Peyer's patch (tissue), 4 donors: ENCODE data around the gene SDHC.

ENCODE experiments used
- CTCF ChIP-seq, 6 experiments: fragments of 450-650 bp in 4 of 6; fragments of 200-600 bp in 2 of 6; sonication (generic) in 1 of 6; IDR thresholded peaks; one replicate each; pipeline ENCODE4 v1.5.1; 2017 to 2019; ENCODE audit warnings: antibody characterized with exemption in 6 of 6, mild to moderate bottlenecking in 3 of 6, moderate library complexity in 1 of 6
- POLR2A ChIP-seq, 2 donors: fragments of 450-650 bp; IDR thresholded peaks; one replicate each; pipeline ENCODE4 v1.5.1; 2017; ENCODE audit warnings: antibody characterized with exemption in 2 of 2, mild to moderate bottlenecking in 2 of 2, moderate library complexity in 2 of 2

- TF ChIP-seq CTCF (IDR thresholded peaks at IDR 0.05) (no peak), POLR2A (IDR thresholded peaks at IDR 0.05) (no peak)
These were observed 76.3 kb downstream of the SDHC start for GRCh38 chr1:161390559-161390858.
